MM.1S (cell line): ENCODE measurements around the gene MEGF6.

Source experiments
- CTCF ChIP-seq: fragments of 300-600 bp; sonication (generic); IDR thresholded peaks from 2 replicates; pipeline ENCODE4 v1.5.1; 2016; ENCODE audit warnings: antibody characterized with exemption, low read length, mixed read lengths
- EZH2phosphoT487 ChIP-seq: fragments of 300-600 bp; sonication (generic); IDR thresholded peaks from 2 replicates; pipeline ENCODE4 v1.6.1; 2018; ENCODE audit warnings: antibody characterized with exemption, low read length

GRCh38 chr1:3511306-3511705, 100.0 kb downstream of the MEGF6 start:
- TF ChIP-seq CTCF, result no peak
- TF ChIP-seq EZH2phosphoT487, result no peak
